Naive thymus-derived CD4-positive, alpha-beta T cell (primary cell): Measurements from ENCODE around the gene ACAA2. TPM values are rescaled to one million over a fixed set of nuclear protein-coding genes. Genes with fewer than 3 reads are reported as not detected.

ENCODE experiments used
- ATAC-seq: fragments of 150-1000 bp; cut with Tn5 transposase; 2 replicates; pipeline ENCODE4 v1.10.0; 2021; ENCODE audit warnings: mild to moderate bottlenecking, moderate library complexity
- CTCF ChIA-PET: fragments of 350-600 bp; sonication (Branson Sonifier 250); formaldehyde crosslinking; loops from one replicate; lab custom pipeline; 2021; ENCODE audit warnings: antibody characterized with exemption; lab: Charles Lee
- POLR2A ChIA-PET: fragments of 350-600 bp; sonication (Branson Sonifier 250); formaldehyde crosslinking; loops from one replicate; lab custom pipeline; 2021; ENCODE audit warnings: antibody characterized with exemption, inconsistent platforms; lab: Charles Lee
- DNase-seq, 9 donors: peaks; one replicate each; pipeline versions ENCODE4 v3.0.0 to v3.0.0-alpha.2; 2020 to 2022; ENCODE audit warnings: mixed read lengths in 1 of 9
- H3K27ac ChIP-seq: one replicate; pipeline ENCODE4 v1.7.0; 2013; ENCODE audit warnings: mild to moderate bottlenecking, low read depth, low read length, moderate library complexity
- H3K27me3 ChIP-seq, 2 donors: one replicate each; pipeline ENCODE4 v1.7.0; 2013; ENCODE audit warnings: low read length in 2 of 2, mild to moderate bottlenecking in 2 of 2, moderate library complexity in 2 of 2; ENCODE audit not compliant: control insufficient read depth in 2 of 2, insufficient read depth in 2 of 2
- H3K36me3 ChIP-seq, 3 experiments: 1 replicate in 2 of 3; 2 replicates in 1 of 3; pipeline ENCODE4 v1.7.0; 2013; ENCODE audit warnings: low read length in 3 of 3, mild to moderate bottlenecking in 3 of 3, moderate library complexity in 1 of 3; ENCODE audit not compliant: insufficient read depth in 3 of 3, control insufficient read depth in 2 of 3
- H3K4me1 ChIP-seq, 2 donors: one replicate each; pipeline ENCODE4 v1.7.0; 2013; ENCODE audit warnings: low read length in 2 of 2, mild to moderate bottlenecking in 2 of 2, moderate library complexity in 1 of 2; ENCODE audit not compliant: control insufficient read depth in 2 of 2, insufficient read depth in 2 of 2
- H3K4me3 ChIP-seq: 2 replicates; pipeline ENCODE4 v1.7.0; 2013; ENCODE audit warnings: mild to moderate bottlenecking, low read length
- H3K9me3 ChIP-seq, 3 experiments: 1 replicate in 2 of 3; 2 replicates in 1 of 3; pipeline ENCODE4 v1.7.0; 2013; ENCODE audit warnings: low read length in 3 of 3; ENCODE audit not compliant: control insufficient read depth in 2 of 3
- H3K27ac Mint-ChIP-seq, 9 donors: one replicate each; pipeline ENCODE4 v1.8.0; 2020 to 2022; ENCODE audit warnings: mixed read lengths in 9 of 9, mild to moderate bottlenecking in 8 of 9, moderate library complexity in 5 of 9, inconsistent platforms in 2 of 9
- H3K27me3 Mint-ChIP-seq, 5 donors: one replicate each; pipeline ENCODE4 v1.8.0; 2021 to 2022; ENCODE audit warnings: mixed read lengths in 5 of 5, mild to moderate bottlenecking in 1 of 5
- H3K36me3 Mint-ChIP-seq, 5 donors: one replicate each; pipeline ENCODE4 v1.8.0; 2020 to 2022; ENCODE audit warnings: mixed read lengths in 5 of 5, mild to moderate bottlenecking in 3 of 5, inconsistent platforms in 1 of 5
- H3K4me1 Mint-ChIP-seq, 7 donors: one replicate each; pipeline ENCODE4 v1.8.0; 2020 to 2022; ENCODE audit warnings: mixed read lengths in 7 of 7, mild to moderate bottlenecking in 3 of 7, inconsistent platforms in 1 of 7
- H3K4me3 Mint-ChIP-seq, 10 donors: one replicate each; pipeline ENCODE4 v1.8.0; 2020 to 2022; ENCODE audit warnings: mild to moderate bottlenecking in 10 of 10, mixed read lengths in 10 of 10, moderate library complexity in 6 of 10, inconsistent platforms in 2 of 10
- H3K9me3 Mint-ChIP-seq, 11 donors: one replicate each; pipeline ENCODE4 v1.8.0; 2020 to 2022; ENCODE audit warnings: mixed read lengths in 11 of 11, mild to moderate bottlenecking in 4 of 11, inconsistent platforms in 1 of 11, moderate library complexity in 1 of 11
- intact Hi-C, 2 donors: fragments of 100-400 bp; cut with micrococcal nuclease; formaldehyde crosslinking; loops; one replicate each; pipeline ENCODE4 v1.15.1; 2023
- polyA plus RNA-seq, 2 donors: library from polyadenylated mRNA; unstranded; fragments of 300-500 nt; fragmentation: Illumina TruSeq; gene quantifications; one replicate each; pipeline ENCODE4 v1.2.3, GENCODE V29; 2021
- total RNA-seq, 6 experiments: library from RNA in 5 of 6; stranded (reverse) in 5 of 6; gene quantifications; 1 replicate in 5 of 6; 2 replicates in 1 of 6; pipeline ENCODE4 v1.2.3 and lab custom pipeline; 2021 to 2026

The ACAA2 gene
- total and polyA plus RNA-seq, 7 experiments from 2014 or later: 15.4 to 94.7 (median 29.3) TPM

GRCh38 chr18:49858309-49859020, 45.1 kb upstream of the ACAA2 start:
- Mint-ChIP-seq H3K4me3 (no peak overlapping the region), H3K27me3 (peaks cover 0 to 3% (median 0%) of the 10 kb centered on the region in 5 donors), H3K36me3 (no peaks in the 10 kb centered on the region), H3K9me3 (no peaks in the 10 kb centered on the region), H3K27ac (peak overlapping the region in 2 of 9 donors; percentile 38 to 72), H3K4me1 (peaks cover 0 to 6% (median 0%) of the 10 kb centered on the region in 7 donors)
- Histone ChIP-seq H3K4me3 (no peak overlapping the region), H3K27me3 (no peaks in the 10 kb centered on the region), H3K9me3 (no peaks in the 10 kb centered on the region), H3K4me1 (no peaks in the 10 kb centered on the region), H3K27ac (no peak overlapping the region), H3K36me3 (no peaks in the 10 kb centered on the region)
- intact Hi-C loops: loop anchor here (1.0 to 10.0 kb wide), 8 partner anchors 45 to 1184 kb away; partner anchors contain the start of gene ACAA2 (in 2 of the 2)
- ChIA-PET POLR2A (no interaction called here), CTCF (interaction anchor here (0.6 to 4.0 kb wide), 9 partner anchors 39 to 598 kb away, joined by 3 to 52 read pairs (median 4); no protein-coding TSS in a partner anchor)
- no peak for ATAC-seq
- DNase-seq: peak; percentile 13 to 68 (median 33)

GRCh38 chr18:49857708-49858107, 44.4 kb upstream of the ACAA2 start:
- intact Hi-C loops: loop anchor here (1.0 to 10.0 kb wide), 8 partner anchors 44 to 1183 kb away; partner anchors contain the start of gene ACAA2 (in 2 of the 2)
- Mint-ChIP-seq H3K4me1 (peaks cover 0 to 6% (median 0%) of the 10 kb centered on the region in 7 donors), H3K9me3 (no peaks in the 10 kb centered on the region), H3K27me3 (peaks cover 0 to 3% (median 0%) of the 10 kb centered on the region in 5 donors), H3K36me3 (no peaks in the 10 kb centered on the region), H3K4me3 (no peak overlapping the region), H3K27ac (peak overlapping the region in 1 of 9 donors; percentile 72)
- ATAC-seq (no peak), DNase-seq (no peak)
- no peaks in the 10 kb centered on the region for H3K9me3 ChIP-seq
- H3K27me3 ChIP-seq: no peaks in the 10 kb centered on the region
- no peaks in the 10 kb centered on the region for H3K36me3 ChIP-seq
- H3K4me3 ChIP-seq: no peak overlapping the region
- no peak overlapping the region for H3K27ac ChIP-seq
- H3K4me1 ChIP-seq: no peaks in the 10 kb centered on the region
- POLR2A ChIA-PET: no interaction called here
- CTCF ChIA-PET: interaction anchor here (0.6 to 4.0 kb wide), 8 partner anchors 217 to 597 kb away, joined by 3 to 52 read pairs (median 4); no protein-coding TSS in a partner anchor

- Histone ChIP-seq H3K27ac (no peak overlapping the region), H3K36me3 (no peaks in the 10 kb centered on the region), H3K27me3 (no peaks in the 10 kb centered on the region), H3K9me3 (no peaks in the 10 kb centered on the region), H3K4me1 (no peaks in the 10 kb centered on the region), H3K4me3 (no peak overlapping the region)
- peaks cover 0 to under 1% (median 0%) of the 10 kb centered on the region in 5 donors for H3K27me3 Mint-ChIP-seq
- H3K4me1 Mint-ChIP-seq: peaks cover 0 to 6% (median 0%) of the 10 kb centered on the region in 7 donors
- ATAC-seq (no peak), DNase-seq (no peak)
- no peak overlapping the region for H3K27ac Mint-ChIP-seq
- H3K4me3 Mint-ChIP-seq: no peak overlapping the region
- intact Hi-C loops: loop anchor here in 1 of 2 donors (5.0 to 10.0 kb wide), 3 partner anchors 69 to 1182 kb away; no protein-coding TSS in a partner anchor
- H3K9me3 Mint-ChIP-seq: no peaks in the 10 kb centered on the region
- CTCF ChIA-PET: interaction anchor here (1.2 kb wide), 1 partner anchor 346 kb away, joined by 4 read pairs; no protein-coding TSS in a partner anchor
- no peaks in the 10 kb centered on the region for H3K36me3 Mint-ChIP-seq
- POLR2A ChIA-PET: no interaction called here
Measured at GRCh38 chr18:49856496-49856895, 43.2 kb upstream of the ACAA2 start.

- no peak for ATAC-seq
- Mint-ChIP-seq H3K9me3 (no peaks in the 10 kb centered on the region), H3K36me3 (no peaks in the 10 kb centered on the region), H3K27ac (no peak overlapping the region), H3K4me1 (peaks cover 0 to 6% (median 0%) of the 10 kb centered on the region in 7 donors), H3K27me3 (peaks cover 0 to under 1% (median 0%) of the 10 kb centered on the region in 5 donors), H3K4me3 (no peak overlapping the region)
- Histone ChIP-seq H3K4me1 (no peaks in the 10 kb centered on the region), H3K36me3 (no peaks in the 10 kb centered on the region), H3K9me3 (no peaks in the 10 kb centered on the region), H3K4me3 (no peak overlapping the region), H3K27me3 (no peaks in the 10 kb centered on the region), H3K27ac (no peak overlapping the region)
- ChIA-PET POLR2A (no interaction called here), CTCF (interaction anchor here (0.8 to 1.0 kb wide), 2 partner anchors 22 to 346 kb away, joined by 3 to 4 read pairs; no protein-coding TSS in a partner anchor)
- DNase-seq: no peak
- intact Hi-C loops: loop anchor here in 1 of 2 donors (5.0 to 10.0 kb wide), 3 partner anchors 69 to 1181 kb away; no protein-coding TSS in a partner anchor
Measured at GRCh38 chr18:49855711-49856415, 42.5 kb upstream of the ACAA2 start.

GRCh38 chr18:49854681-49855080, 41.3 kb upstream of the ACAA2 start:
- H3K27ac Mint-ChIP-seq: no peak overlapping the region

GRCh38 chr18:49853436-49853835, 40.1 kb upstream of the ACAA2 start:
- H3K27ac ChIP-seq: no peak overlapping the region
- Mint-ChIP-seq H3K9me3 (no peaks in the 10 kb centered on the region), H3K36me3 (no peaks in the 10 kb centered on the region), H3K4me1 (peaks cover 0 to 4% (median 0%) of the 10 kb centered on the region in 7 donors), H3K27me3 (peaks cover 3 to 14% (median 4%) of the 10 kb centered on the region in 5 donors), H3K27ac (no peak overlapping the region), H3K4me3 (no peak overlapping the region)
- DNase-seq (no peak), ATAC-seq (no peak)
- H3K4me3 ChIP-seq: no peak overlapping the region
- no peaks in the 10 kb centered on the region for H3K9me3 ChIP-seq
- ChIA-PET CTCF (no interaction called here), POLR2A (no interaction called here)
- H3K4me1 ChIP-seq: no peaks in the 10 kb centered on the region
- intact Hi-C loops: loop anchor here in 1 of 2 donors (10.0 kb wide), 2 partner anchors 109 to 1179 kb away; no protein-coding TSS in a partner anchor
- no peaks in the 10 kb centered on the region for H3K36me3 ChIP-seq
- H3K27me3 ChIP-seq: no peaks in the 10 kb centered on the region

More at GRCh38 chr18:49854681-49855080, 41.3 kb upstream of the ACAA2 start:
- Histone ChIP-seq H3K27ac (no peak overlapping the region), H3K27me3 (no peaks in the 10 kb centered on the region), H3K4me1 (no peaks in the 10 kb centered on the region), H3K4me3 (no peak overlapping the region), H3K36me3 (no peaks in the 10 kb centered on the region), H3K9me3 (no peaks in the 10 kb centered on the region)
- CTCF ChIA-PET: no interaction called here
- peaks cover 0 to 6% (median 0%) of the 10 kb centered on the region in 7 donors for H3K4me1 Mint-ChIP-seq
- intact Hi-C loops: loop anchor here in 1 of 2 donors (5.0 to 10.0 kb wide), 3 partner anchors 67 to 1180 kb away; no protein-coding TSS in a partner anchor
- no peak overlapping the region for H3K4me3 Mint-ChIP-seq
- H3K36me3 Mint-ChIP-seq: no peaks in the 10 kb centered on the region
- peaks cover 0 to 4% (median 0%) of the 10 kb centered on the region in 5 donors for H3K27me3 Mint-ChIP-seq
- DNase-seq (no peak), ATAC-seq (no peak)
- POLR2A ChIA-PET: interaction anchor here (0.7 kb wide), 1 partner anchor 18 kb away, joined by 4 read pairs; no protein-coding TSS in a partner anchor
- H3K9me3 Mint-ChIP-seq: no peaks in the 10 kb centered on the region
